GM12891 (cell line): ENCODE data around the gene SDC3.

ENCODE experiments used
- POLR2A ChIP-seq: IDR thresholded peaks from 2 replicates; pipeline ENCODE4 v1.6.1; 2011; ENCODE audit warnings: low read depth, low read length, control low read depth
- POLR2AphosphoS5 ChIP-seq: IDR thresholded peaks from 2 replicates; pipeline ENCODE4 v1.6.1; 2011; ENCODE audit warnings: low read depth, low read length, control low read depth
- TAF1 ChIP-seq: IDR thresholded peaks from 2 replicates; pipeline ENCODE4 v1.6.1; 2011; ENCODE audit warnings: low read depth, low read length, control low read depth

GRCh38 chr1:30927448-30927847 lies 18.9 kb upstream of the SDC3 start:
- TF ChIP-seq POLR2A (no peak), POLR2AphosphoS5 (no peak), TAF1 (no peak)
